GM15510 (cell line): ENCODE results near the gene RTKN2.

Source experiments
- POLR2A ChIP-seq: IDR thresholded peaks from 3 replicates; pipeline ENCODE4 v1.6.1; 2011; ENCODE audit warnings: borderline replicate concordance; ENCODE audit not compliant: insufficient read length; ENCODE audit errors: extremely low read depth

RTKN2 gene

DNA sequence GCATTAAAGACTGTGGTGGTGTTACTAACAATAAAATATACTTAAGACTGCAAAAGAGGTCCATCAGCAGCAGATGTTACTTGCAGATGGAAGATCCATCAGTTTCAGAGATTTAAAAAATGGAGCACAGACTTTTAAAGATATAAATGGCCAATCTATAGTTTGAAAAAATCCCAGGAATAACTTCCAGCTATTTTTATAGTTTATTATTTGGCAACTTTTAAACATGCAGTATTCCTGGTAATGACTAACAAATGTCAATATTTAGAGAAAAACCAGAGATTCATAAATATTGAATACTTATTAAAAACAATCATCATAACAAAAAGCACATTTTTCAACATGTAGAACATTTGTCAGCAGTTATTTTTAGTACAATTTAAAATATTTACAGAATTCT lies 30.7 kb downstream of the RTKN2 start:
- no peak for TF ChIP-seq POLR2A

- no peak for TF ChIP-seq POLR2A
These were observed 31.1 kb downstream of the RTKN2 start for GRCh38 chr10:62237506-62237905.

DNA sequence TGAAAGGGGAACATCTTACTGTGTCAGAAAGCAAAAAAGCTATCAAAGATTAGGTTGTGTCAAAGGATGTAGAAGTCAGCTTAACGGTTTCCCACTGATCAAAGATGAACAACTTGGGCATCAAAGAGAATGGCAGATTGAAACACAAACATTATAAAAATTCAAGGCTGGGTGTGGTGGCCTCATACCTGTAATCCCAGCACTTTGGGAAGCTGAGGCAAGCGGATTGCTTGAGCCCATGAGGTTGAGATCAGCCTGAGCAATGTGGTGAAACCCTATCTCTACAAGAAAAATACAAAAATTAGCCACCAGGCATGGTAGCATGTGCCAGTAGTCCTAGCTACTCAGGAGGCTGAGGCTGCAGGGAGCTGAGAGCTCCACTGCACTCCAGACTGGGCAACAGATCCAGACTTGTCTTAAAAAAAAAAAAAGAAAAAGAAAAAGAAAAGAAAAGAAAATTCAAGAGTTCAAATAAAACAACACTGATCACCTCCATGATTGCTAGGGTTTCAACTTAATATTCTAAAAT lies 34.5 kb downstream of the RTKN2 start:
- TF ChIP-seq POLR2A, result no peak

DNA sequence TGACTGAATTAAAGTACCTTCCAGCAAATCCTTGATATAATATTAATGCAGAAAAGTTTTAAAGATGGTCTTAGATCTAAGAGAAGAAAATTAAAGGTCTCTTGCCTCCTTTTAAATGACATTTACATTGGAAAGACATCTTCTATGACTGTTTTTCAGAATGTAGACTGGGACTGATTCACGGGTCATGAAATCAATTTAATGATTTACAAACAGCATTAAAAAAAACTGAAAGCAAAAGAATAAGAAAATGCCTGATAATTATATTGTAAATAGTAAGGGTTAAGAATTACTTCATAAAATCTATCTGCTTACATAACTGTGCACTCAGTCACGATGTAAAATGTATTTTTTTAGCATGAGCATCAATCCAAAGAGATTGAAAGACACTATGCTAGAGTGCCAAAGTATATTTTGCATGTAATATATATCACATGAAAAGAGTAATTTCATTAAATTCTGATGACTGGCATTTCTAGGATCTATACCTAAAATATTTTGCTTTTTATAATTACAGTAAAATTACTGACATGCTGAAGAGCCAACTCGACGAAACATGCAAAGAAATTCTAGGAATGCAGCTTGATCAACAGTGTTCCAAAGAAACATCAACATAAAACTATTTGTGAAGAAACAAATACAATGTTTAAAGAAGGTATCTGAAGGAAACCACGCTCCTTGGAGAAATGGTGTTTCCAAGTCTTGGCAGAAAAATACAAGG lies 35.1 kb downstream of the RTKN2 start:
- TF ChIP-seq POLR2A, result no peak

DNA sequence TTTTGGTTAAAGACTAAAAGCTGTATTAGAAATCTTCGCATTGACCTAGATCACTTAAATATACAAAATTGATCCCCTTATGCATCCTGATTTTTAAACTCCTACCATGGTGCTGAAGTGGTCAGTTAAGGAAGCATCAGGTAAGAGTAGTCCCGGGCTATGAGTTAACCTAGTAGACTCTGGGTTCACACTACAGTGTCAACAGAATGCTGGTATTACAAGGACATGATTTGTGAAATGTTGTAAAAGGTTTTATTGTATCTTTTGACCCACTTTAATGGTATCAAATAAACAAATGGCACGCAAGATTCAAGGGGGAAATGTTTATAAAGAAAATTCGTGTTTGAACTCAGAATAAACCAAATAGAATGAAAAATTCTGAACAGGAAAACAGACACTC lies 36.8 kb downstream of the RTKN2 start:
- TF ChIP-seq POLR2A, result no peak

DNA sequence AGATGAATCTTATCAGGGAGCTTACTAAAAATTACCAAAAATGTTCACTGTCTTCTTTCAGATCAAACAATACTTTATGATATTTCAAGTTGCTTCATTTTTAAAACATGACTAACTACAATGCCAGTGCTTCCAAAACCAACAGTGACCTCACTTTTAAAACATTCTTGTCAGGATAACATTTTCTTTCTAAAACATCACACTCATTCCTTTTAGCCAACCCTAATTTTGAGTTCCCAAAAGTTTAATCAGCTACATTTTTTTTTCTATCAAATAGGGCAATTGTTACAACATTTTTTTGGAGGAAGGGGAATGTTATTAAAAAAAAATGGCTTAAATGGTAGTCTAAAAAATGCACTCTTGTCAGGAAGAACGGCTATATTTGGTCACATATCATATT lies 37.3 kb downstream of the RTKN2 start:
- TF ChIP-seq POLR2A, result no peak

DNA sequence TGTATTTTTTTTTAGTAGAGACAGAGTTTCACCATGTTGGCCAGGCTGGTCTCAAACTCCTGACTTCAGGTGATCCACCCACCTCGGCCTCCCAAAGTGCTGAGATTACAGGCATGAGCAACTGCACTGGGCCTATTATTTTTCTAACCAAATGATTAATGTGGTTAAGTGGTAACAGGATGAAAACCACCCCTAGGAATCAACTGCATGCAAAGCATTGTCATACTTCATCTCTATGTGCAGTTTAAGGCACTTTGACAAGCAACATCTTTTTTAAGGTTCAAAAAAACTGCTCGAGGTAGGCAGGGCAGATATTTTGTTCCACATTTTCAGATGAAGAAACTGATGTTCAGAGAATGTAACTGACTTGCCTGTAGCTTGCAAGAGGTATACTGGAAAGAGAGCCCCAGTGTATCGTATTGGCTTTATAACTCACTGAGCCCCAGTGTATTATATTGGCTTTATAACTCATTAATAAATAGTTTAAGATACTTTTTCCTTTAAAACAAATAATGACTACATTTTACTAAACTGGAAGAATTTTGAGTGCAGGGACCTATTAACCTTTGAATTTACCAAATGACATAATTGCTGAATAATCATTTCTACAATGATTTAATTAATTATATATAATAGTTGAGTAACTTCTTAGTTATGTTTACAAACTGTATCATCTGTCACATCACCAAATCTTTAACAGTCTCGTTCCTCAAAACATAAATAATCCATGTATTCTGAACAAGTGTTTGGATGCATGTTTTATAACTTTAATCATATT lies 38.1 kb downstream of the RTKN2 start:
- TF ChIP-seq POLR2A, result no peak

GRCh38 chr10:62225362-62225761 lies 43.3 kb downstream of the RTKN2 start:
- TF ChIP-seq POLR2A, result no peak

GRCh38 chr10:62224606-62225005 lies 44.0 kb downstream of the RTKN2 start:
- no peak for TF ChIP-seq POLR2A

DNA sequence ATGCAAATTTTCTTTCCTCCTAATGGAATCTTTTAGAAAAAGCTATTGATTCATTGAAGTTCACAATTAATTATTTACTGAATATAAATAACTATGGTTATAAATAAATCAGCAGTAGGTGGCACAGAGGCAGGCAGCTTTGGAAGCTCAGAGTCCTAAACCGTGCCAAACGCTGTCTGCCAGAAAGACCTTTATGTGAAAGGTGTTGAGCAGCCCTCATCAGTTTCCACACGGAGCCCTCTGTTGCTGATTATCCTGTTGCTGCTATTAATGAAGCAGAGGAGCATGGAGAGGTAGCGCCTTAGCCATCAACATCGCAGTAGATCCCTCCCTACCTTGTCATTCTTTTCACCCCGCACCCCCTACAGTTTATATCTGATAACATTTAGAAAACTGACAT lies 51.0 kb downstream of the RTKN2 start:
- no peak for TF ChIP-seq POLR2A

DNA sequence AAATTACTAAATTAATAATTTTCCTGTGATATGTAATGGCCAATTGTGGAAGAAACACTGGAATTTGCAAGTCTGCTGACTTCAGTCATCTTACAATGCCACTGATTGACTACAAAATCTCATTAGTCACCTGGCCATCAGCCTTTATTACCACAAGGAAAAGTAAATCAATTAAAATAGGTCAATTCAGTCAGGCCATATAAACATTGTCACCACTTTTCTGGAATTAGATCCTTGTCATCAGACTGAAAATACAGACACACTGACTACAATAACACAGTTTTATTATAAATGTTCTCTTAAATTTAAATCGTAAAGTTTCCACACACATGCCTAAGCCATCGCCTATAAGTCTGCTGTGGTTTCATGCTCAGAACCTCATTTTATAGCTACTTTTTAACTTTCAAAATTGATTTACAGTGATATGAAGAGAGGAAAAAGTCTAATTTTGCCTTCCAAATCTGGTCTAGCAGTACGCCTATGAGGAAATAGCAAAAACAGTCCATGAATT lies 54.2 kb downstream of the RTKN2 start:
- no peak for TF ChIP-seq POLR2A

- TF ChIP-seq POLR2A, result no peak
These were observed 62.8 kb downstream of the RTKN2 start for GRCh38 chr10:62205750-62206399.

- TF ChIP-seq POLR2A, result no peak
These were observed 69.1 kb downstream of the RTKN2 start for GRCh38 chr10:62199584-62199983.

DNA sequence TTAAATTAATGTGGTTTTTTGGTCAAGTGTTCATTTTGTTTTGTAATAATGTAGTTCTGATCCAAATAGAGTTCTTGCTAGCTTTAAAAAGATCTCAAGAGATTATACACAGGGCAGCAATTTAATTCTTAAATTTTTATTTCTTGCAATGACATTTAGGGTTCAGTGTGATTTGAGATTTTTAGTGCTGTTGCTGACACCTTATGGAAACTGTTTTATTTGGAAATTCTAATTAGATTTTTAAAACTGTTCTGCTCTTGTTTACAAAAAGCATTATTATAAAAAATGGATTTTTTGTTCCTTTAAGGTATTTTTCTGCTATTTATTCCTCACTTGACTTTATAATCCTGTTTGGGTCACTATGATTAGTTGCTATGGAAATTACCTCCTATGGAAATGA lies 72.1 kb downstream of the RTKN2 start:
- no peak for TF ChIP-seq POLR2A

GRCh38 chr10:62195675-62195926 lies 73.0 kb downstream of the RTKN2 start:
- TF ChIP-seq POLR2A, result no peak

GRCh38 chr10:62194924-62195674 lies 73.5 kb downstream of the RTKN2 start:
- TF ChIP-seq POLR2A, result no peak

DNA sequence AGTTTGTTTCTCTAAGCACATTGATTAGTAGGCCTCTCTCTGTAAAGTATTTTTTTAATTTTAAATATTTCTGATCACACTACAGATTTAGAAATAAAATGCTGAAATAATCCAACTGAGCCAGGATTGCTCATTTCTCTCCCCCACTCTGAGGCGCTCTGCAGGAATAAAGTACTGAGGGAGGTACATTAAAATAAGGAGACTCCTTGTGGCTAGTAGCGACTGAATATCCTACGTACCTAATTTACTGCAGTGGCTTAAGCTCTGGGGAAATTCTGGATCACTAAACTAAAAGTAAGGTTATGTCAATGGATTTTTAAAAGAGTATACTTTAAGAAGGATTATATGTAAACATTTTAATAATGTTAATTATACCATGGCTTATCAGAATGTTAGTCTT lies 75.2 kb downstream of the RTKN2 start:
- no peak for TF ChIP-seq POLR2A
